GM12878 (cell line): ENCODE measurements around the gene CCDC159. TPM values are rescaled to one million over a fixed set of nuclear protein-coding genes. Genes with fewer than 3 reads are reported as not detected.
A peak's percentile ranks its signal among the peaks of the same experiment; 100 is the strongest.

Experiments
- ATF3 ChIP-seq: IDR thresholded peaks from 2 replicates; pipeline ENCODE4 v1.6.1; 2011; ENCODE audit warnings: low read depth, mild to moderate bottlenecking, low read length, moderate library complexity, borderline replicate concordance; ENCODE audit errors: extremely low read depth
- CHD1 ChIP-seq: IDR thresholded peaks from 2 replicates; pipeline ENCODE4 v1.6.1; 2012; ENCODE audit warnings: low read depth, low read length, improper control_type of control experiment
- CREB1 ChIP-seq: IDR thresholded peaks from 2 replicates; pipeline ENCODE4 v1.6.1; 2012; ENCODE audit warnings: low read depth, mild to moderate bottlenecking, inconsistent platforms
- DPF2 ChIP-seq: fragments of 450-650 bp; IDR thresholded peaks from 2 replicates; pipeline ENCODE4 v1.6.1; 2017; ENCODE audit warnings: mild to moderate bottlenecking
- GABPA ChIP-seq: IDR thresholded peaks from 2 replicates; pipeline ENCODE4 v1.6.1; 2014; ENCODE audit warnings: antibody characterized with exemption, low read depth, mild to moderate bottlenecking, inconsistent platforms
- IRF4 ChIP-seq: IDR thresholded peaks from 2 replicates; pipeline ENCODE4 v1.6.1; 2011; ENCODE audit warnings: low read depth, low read length
- LARP7 ChIP-seq: fragments of 450-650 bp; IDR thresholded peaks from 2 replicates; pipeline ENCODE4 v1.6.1; 2017; ENCODE audit warnings: mild to moderate bottlenecking
- MXI1 ChIP-seq: fragments of 150-350 bp; IDR thresholded peaks from 2 replicates; pipeline ENCODE4 v1.6.1; 2011; ENCODE audit warnings: low read depth, mild to moderate bottlenecking, inconsistent platforms, low read length, improper control_type of control experiment
- NFXL1 ChIP-seq: fragments of 450-650 bp; IDR thresholded peaks from 2 replicates; pipeline ENCODE4 v1.6.1; 2017; ENCODE audit warnings: antibody characterized with exemption, mild to moderate bottlenecking, borderline replicate concordance
- PKNOX1 ChIP-seq: fragments of 450-650 bp; IDR thresholded peaks from 2 replicates; pipeline ENCODE4 v1.6.1; 2016; ENCODE audit warnings: mild to moderate bottlenecking
- RB1 ChIP-seq: fragments of 450-650 bp; formaldehyde crosslinking; IDR thresholded peaks from 2 replicates; pipeline ENCODE4 v1.6.1; 2017; ENCODE audit warnings: mild to moderate bottlenecking, borderline replicate concordance
- RELB ChIP-seq: fragments of 450-650 bp; IDR thresholded peaks from 2 replicates; pipeline ENCODE4 v1.6.1; 2017; ENCODE audit warnings: low read depth, mild to moderate bottlenecking, moderate library complexity
- SIN3A ChIP-seq: IDR thresholded peaks from 2 replicates; pipeline ENCODE4 v1.6.1; 2012; ENCODE audit warnings: low read depth, low read length, improper control_type of control experiment
- SKIL ChIP-seq: fragments of 450-650 bp; IDR thresholded peaks from 2 replicates; pipeline ENCODE4 v1.6.1; 2017; ENCODE audit warnings: mild to moderate bottlenecking, low read depth, inconsistent platforms; ENCODE audit not compliant: poor library complexity, severe bottlenecking
- SMC3 ChIP-seq: IDR thresholded peaks from 2 replicates; pipeline ENCODE4 v1.6.1; 2011; ENCODE audit warnings: low read length, improper control_type of control experiment, borderline replicate concordance
- SP1 ChIP-seq: IDR thresholded peaks from one replicate; pipeline ENCODE4 v1.6.1; 2011; ENCODE audit warnings: low read depth, low read length
- USF1 ChIP-seq: IDR thresholded peaks from 2 replicates; pipeline ENCODE4 v1.6.1; 2011; ENCODE audit warnings: borderline replicate concordance, low read depth, mild to moderate bottlenecking, moderate library complexity, mixed read lengths, low read length; ENCODE audit not compliant: insufficient read depth; ENCODE audit errors: extremely low read length
- YY1 ChIP-seq: IDR thresholded peaks from 2 replicates; pipeline ENCODE4 v1.6.1; 2011; ENCODE audit warnings: low read depth, mild to moderate bottlenecking, low read length
- ZBTB33 ChIP-seq: fragments of 450-650 bp; IDR thresholded peaks from 2 replicates; pipeline ENCODE4 v1.6.1; 2017; ENCODE audit warnings: mild to moderate bottlenecking
- ZNF274 ChIP-seq: IDR thresholded peaks from one replicate; pipeline ENCODE4 v1.8.0; 2011; ENCODE audit not compliant: insufficient read length, insufficient read depth
- ZSCAN29 ChIP-seq: fragments of 450-650 bp; IDR thresholded peaks from 2 replicates; pipeline ENCODE4 v1.6.1; 2017; ENCODE audit warnings: mild to moderate bottlenecking, moderate library complexity
- polyA plus RNA-seq, 11 experiments: library from polyadenylated mRNA; depleted of rRNA in 4 of 11; unstranded in 6 of 11; stranded (reverse) in 5 of 11; fragments of >200 nt; fragmentation: Nextera tagmentation in 4 of 11; fragmentation: Illumina TruSeq in 1 of 11; extraction: Ambion mirVana in 4 of 11; extraction: Trizol in 1 of 11; gene quantifications; 1 replicate in 1 of 11; 2 replicates in 10 of 11; pipeline versions ENCODE4 v1.2.1 to v1.2.3, GENCODE V29; 2011 to 2016; ENCODE audit warnings: inconsistent platforms in 2 of 11, missing spikeins in 2 of 11, low read depth in 1 of 11
- total RNA-seq, 4 experiments: library from RNA; depleted of rRNA in 3 of 4; stranded (reverse); fragments of >200 nt in 3 of 4; fragmentation: Illumina TruSeq in 1 of 4; extraction: Trizol in 1 of 4; gene quantifications; 2 replicates each; pipeline versions ENCODE4 v1.2.1 to v1.2.3, GENCODE V29; 2013 to 2021

CCDC159 gene
- total and polyA plus RNA-seq, 10 of the 15 experiments (the other 5 are each of a cell fraction or from before 2014, with no cell fraction given) = 0.61 to 14.7 (median 10.1) TPM

- TF ChIP-seq LARP7 = peak; percentile 85
- peak; percentile 92 for TF ChIP-seq CREB1
- 0 out of 2 replicates have a peak, but pooled peaks have one; percentile 49 for TF ChIP-seq CHD1
- no peak for TF ChIP-seq IRF4
- TF ChIP-seq USF1 = no peak
- TF ChIP-seq ATF3 = no peak
- no peak for TF ChIP-seq DPF2
- no peak for TF ChIP-seq MXI1
- peak; percentile 77; the same call in 1 of the 2 replicates for TF ChIP-seq RB1
- peak; percentile 97 for TF ChIP-seq SIN3A
- no peak for TF ChIP-seq ZSCAN29
- peak; percentile 60 for TF ChIP-seq PKNOX1
- peak; percentile 65; the same call in 1 of the 2 replicates for TF ChIP-seq YY1
- peak; percentile 94 for TF ChIP-seq SP1
- TF ChIP-seq RELB = no peak
- TF ChIP-seq GABPA = no peak
- no peak; the same call in 1 of the 2 replicates for TF ChIP-seq NFXL1
- TF ChIP-seq ZNF274 = no peak
- TF ChIP-seq ZBTB33 = no peak
- peak; percentile 55 for TF ChIP-seq SKIL
- TF ChIP-seq SMC3 = peak; percentile 50; the same call in 1 of the 2 replicates
Measured at GRCh38 chr19:11380653-11381537, 34.6 kb downstream of the CCDC159 start (continued).
